K562 (cell line): ENCODE measurements around the gene TBC1D2. TPM values are rescaled to one million over a fixed set of nuclear protein-coding genes. Genes with fewer than 3 reads are reported as not detected.
A peak's percentile ranks its signal among the peaks of the same experiment; 100 is the strongest.

Source experiments
- ATAC-seq: fragments of 200-7000 bp; cut with Tn5 transposase; 3 replicates; pipeline ENCODE4 v1.9.1; 2020; ENCODE audit warnings: moderate library complexity
- BruUV-seq: library from RNA; stranded (reverse); fragments of 400-500 nt; replicated peaks from 2 replicates; lab custom pipeline; 2021; lab: Mats Ljungman, UMichigan
- CTCF ChIA-PET: fragments of 300-600 bp; formaldehyde crosslinking; extraction: SDS; loops from one replicate; lab custom pipeline; 2021; ENCODE audit warnings: low intra/inter-chr PET ratio; lab: Yijun Ruan, JAX
- POLR2A ChIA-PET: fragments of 300-600, 350-650 bp; sonication (Branson Sonifier 250); formaldehyde crosslinking; extraction: SDS; loops from one replicate; lab custom pipeline; 2021; ENCODE audit warnings: antibody characterized with exemption, inconsistent platforms; lab: Yijun Ruan, JAX
- DNase-seq, 4 experiments: peaks; one replicate each; pipeline versions ENCODE4 v3.0.0 to v3.0.0-alpha.2; 2011 to 2018; ENCODE audit warnings: low spot score in 3 of 4, mixed read lengths in 3 of 4; ENCODE audit errors: extremely low read depth in 1 of 4
- FAIRE-seq: peaks from 2 replicates; lab custom pipeline; 2011; peaks lifted over from hg19 to GRCh38; lab: Jason Lieb, UNC
- H2AFZ ChIP-seq: 2 replicates; pipeline ENCODE4 v1.6.0; 2011; ENCODE audit warnings: low read depth, low read length, control low read depth, inconsistent platforms
- H3K27ac ChIP-seq: fragments of 200-600 bp; 3 replicates; pipeline ENCODE4 v1.8.0; 2011; ENCODE audit warnings: low read depth, mild to moderate bottlenecking, control low read depth, inconsistent platforms, low read length, moderate library complexity, mixed read lengths; ENCODE audit errors: extremely low read depth
- H3K27me3 ChIP-seq, 2 experiments: fragments of 300-600 bp in 1 of 2; 2 replicates in 1 of 2; 3 replicates in 1 of 2; pipeline versions ENCODE4 v1.6.0 to v1.8.0; 2011; ENCODE audit warnings: inconsistent platforms in 2 of 2, low read length in 2 of 2, mild to moderate bottlenecking in 1 of 2, mixed read lengths in 1 of 2, moderate library complexity in 1 of 2; ENCODE audit not compliant: control insufficient read depth in 2 of 2, insufficient read depth in 2 of 2
- H3K36me3 ChIP-seq: fragments of 300-600 bp; 3 replicates; pipeline ENCODE4 v1.8.0; 2011; ENCODE audit warnings: mild to moderate bottlenecking, low read length, inconsistent platforms; ENCODE audit not compliant: control insufficient read depth, insufficient read depth
- H3K4me1 ChIP-seq, 2 experiments: fragments of 200-600 bp in 1 of 2; replicated peaks in 1 of 2; 2 replicates in 1 of 2; 3 replicates in 1 of 2; pipeline versions ENCODE4 v1.5.1 to v1.8.0; 2011; ENCODE audit warnings: inconsistent platforms in 2 of 2, low read length in 2 of 2, mild to moderate bottlenecking in 1 of 2, mixed read lengths in 1 of 2, moderate library complexity in 1 of 2; ENCODE audit not compliant: control insufficient read depth in 2 of 2, insufficient read depth in 2 of 2
- H3K4me2 ChIP-seq: 2 replicates; pipeline ENCODE4 v1.6.1; 2011; ENCODE audit warnings: low read length, control low read depth, inconsistent platforms, mixed read lengths; ENCODE audit not compliant: insufficient read depth
- H3K4me3 ChIP-seq: fragments of 200-600 bp; sonication (generic), shearing (Covaris generic); 2 replicates; pipeline ENCODE4 v1.5.1; 2016; ENCODE audit warnings: control low read depth, inconsistent platforms
- H3K79me2 ChIP-seq: fragments of 200-600 bp; 3 replicates; pipeline ENCODE4 v1.8.0; 2011; ENCODE audit warnings: low read length, inconsistent platforms; ENCODE audit not compliant: control insufficient read depth, insufficient read depth
- H3K9ac ChIP-seq, 2 experiments: 2 replicates each; pipeline versions ENCODE4 v1.6.0 to v1.6.1; 2011; ENCODE audit warnings: low read depth in 2 of 2, low read length in 2 of 2, control low read depth in 1 of 2, inconsistent platforms in 1 of 2, mild to moderate bottlenecking in 1 of 2, mixed read lengths in 1 of 2; ENCODE audit not compliant: insufficient read depth in 1 of 2
- H3K9me1 ChIP-seq: one replicate; pipeline ENCODE4 v1.6.0; 2011; ENCODE audit warnings: inconsistent platforms, mild to moderate bottlenecking, low read length, moderate library complexity; ENCODE audit not compliant: control insufficient read depth, insufficient read depth
- H3K9me3 ChIP-seq: replicated peaks from 2 replicates; pipeline ENCODE4 v1.5.1; 2011; ENCODE audit warnings: low read depth, low read length, inconsistent platforms; ENCODE audit not compliant: control insufficient read depth, insufficient read depth
- H4K20me1 ChIP-seq: replicated peaks from 2 replicates; pipeline ENCODE4 v1.6.1; 2011; ENCODE audit warnings: low read length, inconsistent platforms, mixed read lengths; ENCODE audit not compliant: control insufficient read depth, insufficient read depth
- ARID2 ChIP-seq: fragments of 450-650 bp; IDR thresholded peaks from 2 replicates; pipeline ENCODE4 v1.6.1; 2017; ENCODE audit warnings: antibody characterized with exemption, mild to moderate bottlenecking
- CREM ChIP-seq: IDR thresholded peaks from 2 replicates; pipeline ENCODE4 v1.6.1; 2014; ENCODE audit warnings: antibody characterized with exemption, low read depth
- FOXK1 ChIP-seq: sonication (generic); formaldehyde crosslinking; IDR thresholded peaks from 2 replicates; pipeline ENCODE4 v1.8.0; 2022; ENCODE audit warnings: missing genetic modification reagents, mild to moderate bottlenecking, borderline replicate concordance
- HCFC1 ChIP-seq: IDR thresholded peaks from 2 replicates; pipeline ENCODE4 v1.6.1; 2012; ENCODE audit warnings: low read depth, low read length, improper control_type of control experiment
- JUN ChIP-seq, 2 experiments: sonication (generic) in 1 of 2; formaldehyde crosslinking in 1 of 2; IDR thresholded peaks; 2 replicates each; pipeline versions ENCODE4 v1.6.1 to v1.8.0; 2012 to 2022; ENCODE audit warnings: borderline replicate concordance in 2 of 2, mild to moderate bottlenecking in 2 of 2, improper control_type of control experiment in 1 of 2, low read depth in 1 of 2, low read length in 1 of 2, missing genetic modification reagents in 1 of 2
- NFIC ChIP-seq: fragments of 450-650 bp; IDR thresholded peaks from 2 replicates; pipeline ENCODE4 v1.6.1; 2017; ENCODE audit warnings: mild to moderate bottlenecking, inconsistent platforms
- NFIX ChIP-seq: fragments of 250-450 bp; sonication (Bioruptor Pico); IDR thresholded peaks from 2 replicates; pipeline ENCODE4 v1.4.0; 2020; ENCODE audit warnings: low read depth, mild to moderate bottlenecking, moderate library complexity
- OTX1 ChIP-seq: fragments of 450-650 bp; formaldehyde crosslinking; IDR thresholded peaks from 2 replicates; pipeline ENCODE4 v1.4.0; 2022; ENCODE audit warnings: mild to moderate bottlenecking
- PPARD ChIP-seq: fragments of 250-450 bp; sonication (Bioruptor Pico); IDR thresholded peaks from 2 replicates; pipeline ENCODE4 v1.8.0; 2022; ENCODE audit warnings: inconsistent platforms, mild to moderate bottlenecking, moderate library complexity
- RB1 ChIP-seq: fragments of 450-650 bp; IDR thresholded peaks from 2 replicates; pipeline ENCODE4 v1.6.1; 2017; ENCODE audit warnings: low read depth, mild to moderate bottlenecking
- RCOR1 ChIP-seq, 2 experiments: IDR thresholded peaks; 2 replicates each; pipeline ENCODE4 v1.6.1; 2012; ENCODE audit warnings: low read depth in 2 of 2, low read length in 2 of 2, borderline replicate concordance in 1 of 2, improper control_type of control experiment in 1 of 2
- SP1 ChIP-seq: sonication (generic); formaldehyde crosslinking; IDR thresholded peaks from 2 replicates; pipeline ENCODE4 v1.8.1; 2022; ENCODE audit warnings: mild to moderate bottlenecking, missing genetic modification reagents
- TEAD4 ChIP-seq, 2 experiments: sonication (generic) in 1 of 2; formaldehyde crosslinking in 1 of 2; IDR thresholded peaks; 2 replicates each; pipeline versions ENCODE4 v1.6.1 to v1.8.0; 2012 to 2022; ENCODE audit warnings: borderline replicate concordance in 1 of 2, inconsistent platforms in 1 of 2, low read length in 1 of 2, mild to moderate bottlenecking in 1 of 2, missing genetic modification reagents in 1 of 2
- WGBS: fragments of 100-300 bp; shearing (Covaris generic); methylation state at CpG from one replicate; pipeline ENCODE4 v1.1.6; 2016; ENCODE audit warnings: low coverage, mixed read lengths; ENCODE audit not compliant: insufficient coverage; ENCODE audit errors: missing lambda C conversion rate; 5-methylcytosine and 5-hydroxymethylcytosine counted together
- in situ Hi-C: fragments of 300-500 bp; cut with MboI; formaldehyde crosslinking; loops from 4 replicates; pipeline ENCODE4 v1.15.0; 2018; ENCODE audit warnings: inconsistent platforms, mixed read lengths
- intact Hi-C: fragments of 100-400 bp; cut with micrococcal nuclease; formaldehyde crosslinking; loops from 2 replicates; pipeline ENCODE4 v1.14.2; 2022
- polyA plus RNA-seq, 8 experiments: library from polyadenylated mRNA; depleted of rRNA in 4 of 8; stranded (reverse) in 5 of 8; unstranded in 3 of 8; fragments of >200 nt; fragmentation: Nextera tagmentation in 2 of 8; fragmentation: Illumina TruSeq in 1 of 8; extraction: Ambion mirVana in 2 of 8; extraction: Trizol in 1 of 8; gene quantifications; 2 replicates each; pipeline versions ENCODE4 v1.2.1 to v1.2.3, GENCODE V29; 2011 to 2014; ENCODE audit warnings: inconsistent platforms in 1 of 8, missing spikeins in 1 of 8
- total RNA-seq, 7 experiments: library from RNA; depleted of rRNA in 6 of 7; stranded (reverse); fragments of >200 nt in 6 of 7; fragmentation: Illumina TruSeq in 2 of 7; extraction: Trizol in 2 of 7; gene quantifications; 2 replicates each; pipeline versions ENCODE4 v1.2.1 to v1.2.3, GENCODE V29; 2011 to 2021; ENCODE audit warnings: low replicate concordance in 1 of 7
- TF ChIP-seq, protein P1 (sequence below), 2 experiments: fragments of 450-650 bp in 1 of 2; sonication (generic) in 1 of 2; formaldehyde crosslinking in 1 of 2; IDR thresholded peaks in 1 of 2; conservative IDR thresholded peaks in 1 of 2; 2 replicates each; pipeline versions ENCODE4 v1.6.1 to v1.8.1; 2016 to 2023; ENCODE audit warnings: mild to moderate bottlenecking in 2 of 2, moderate library complexity in 2 of 2, inconsistent platforms in 1 of 2, missing genetic modification reagents in 1 of 2
- TF ChIP-seq, protein P2 (sequence below): sonication (generic); formaldehyde crosslinking; IDR thresholded peaks from 2 replicates; pipeline ENCODE4 v1.4.0; 2020; ENCODE audit warnings: mild to moderate bottlenecking, missing genetic modification reagents

TBC1D2 gene
- total and polyA plus RNA-seq, 9 of the 15 experiments (the other 6 are each of a cell fraction or from before 2014, with no cell fraction given), result 0.10 to 7.0 (median 2.5) TPM

- Histone ChIP-seq H3K36me3 (no peaks in the 10 kb centered on the region), H3K9me3 (no peaks in the 10 kb centered on the region), H3K4me1 (peaks cover 0 to 6% of the 10 kb centered on the region in 2 experiments; a peak in 2 of 5 replicates), H3K27ac (no peak overlapping the region), H3K9ac (no peak overlapping the region), H3K9me1 (no peaks in the 10 kb centered on the region), H3K4me2 (no peak overlapping the region), H3K4me3 (no peak overlapping the region), H4K20me1 (no peaks in the 10 kb centered on the region), H3K79me2 (no peaks in the 10 kb centered on the region), H2AFZ (peak overlapping the region; percentile 48), H3K27me3 (no peaks in the 10 kb centered on the region)
- in situ Hi-C loops, result loop anchor here (5.0 to 25.0 kb wide), 3 partner anchors 56 to 351 kb away; partner anchors contain the start of genes TRIM14 and TRMO
- peak; percentile 98 for FAIRE-seq
- CTCF ChIA-PET, result interaction anchor here (1.1 to 3.2 kb wide), 8 partner anchors 58 to 373 kb away, joined by 3 to 36 read pairs (median 4); partner anchors contain the start of genes CORO2A and TRIM14
- no TSS peak for BruUV-seq
- DNase-seq, result peak; percentile 76 to 91 (median 79)
- WGBS, result 30% methylated on average over 8 of the region's 8 CpGs
- intact Hi-C loops, result loop anchor here (1.0 kb wide), 4 partner anchors 58 to 340 kb away; no protein-coding TSS in a partner anchor
- POLR2A ChIA-PET, result interaction anchor here (0.7 to 1.5 kb wide), 5 partner anchors 8 to 212 kb away, joined by 3 read pairs; no protein-coding TSS in a partner anchor
- peak; percentile 99 for ATAC-seq
- no peak for TF ChIP-seq FOXK1 (CRISPR knock-in tag)
- 0 out of 2 replicates have a peak, but pooled peaks have one; percentile 22 for TF ChIP-seq OTX1 (CRISPR knock-in tag)
- TF ChIP-seq JUN (IDR thresholded peaks at IDR 0.05; ENCODE audit: borderline replicate concordance, low read depth, low read length), result no peak
- no peak for TF ChIP-seq JUN (CRISPR knock-in tag; IDR thresholded peaks at IDR 0.05; ENCODE audit: borderline replicate concordance)
- peak; percentile 55 for TF ChIP-seq SP1 (CRISPR knock-in tag)
- TF ChIP-seq, protein P1, sequence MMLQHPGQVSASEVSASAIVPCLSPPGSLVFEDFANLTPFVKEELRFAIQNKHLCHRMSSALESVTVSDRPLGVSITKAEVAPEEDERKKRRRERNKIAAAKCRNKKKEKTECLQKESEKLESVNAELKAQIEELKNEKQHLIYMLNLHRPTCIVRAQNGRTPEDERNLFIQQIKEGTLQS (IDR thresholded peaks at IDR 0.05), result no peak
- TF ChIP-seq, protein P1 (CRISPR knock-in tag; conservative IDR thresholded peaks at IDR 0.05), result 0 out of 2 replicates have a peak, but pooled peaks have one; percentile 23
- TF ChIP-seq TEAD4 (IDR thresholded peaks at IDR 0.05; ENCODE audit: low read length), result peak; percentile 35; the same call in 1 of the 2 replicates
- TF ChIP-seq TEAD4 (CRISPR knock-in tag; IDR thresholded peaks at IDR 0.05; ENCODE audit: borderline replicate concordance), result no peak
- peak; percentile 74 for TF ChIP-seq RB1
- TF ChIP-seq NFIC, result peak; percentile 12; the same call in 1 of the 2 replicates
- TF ChIP-seq, protein P2, sequence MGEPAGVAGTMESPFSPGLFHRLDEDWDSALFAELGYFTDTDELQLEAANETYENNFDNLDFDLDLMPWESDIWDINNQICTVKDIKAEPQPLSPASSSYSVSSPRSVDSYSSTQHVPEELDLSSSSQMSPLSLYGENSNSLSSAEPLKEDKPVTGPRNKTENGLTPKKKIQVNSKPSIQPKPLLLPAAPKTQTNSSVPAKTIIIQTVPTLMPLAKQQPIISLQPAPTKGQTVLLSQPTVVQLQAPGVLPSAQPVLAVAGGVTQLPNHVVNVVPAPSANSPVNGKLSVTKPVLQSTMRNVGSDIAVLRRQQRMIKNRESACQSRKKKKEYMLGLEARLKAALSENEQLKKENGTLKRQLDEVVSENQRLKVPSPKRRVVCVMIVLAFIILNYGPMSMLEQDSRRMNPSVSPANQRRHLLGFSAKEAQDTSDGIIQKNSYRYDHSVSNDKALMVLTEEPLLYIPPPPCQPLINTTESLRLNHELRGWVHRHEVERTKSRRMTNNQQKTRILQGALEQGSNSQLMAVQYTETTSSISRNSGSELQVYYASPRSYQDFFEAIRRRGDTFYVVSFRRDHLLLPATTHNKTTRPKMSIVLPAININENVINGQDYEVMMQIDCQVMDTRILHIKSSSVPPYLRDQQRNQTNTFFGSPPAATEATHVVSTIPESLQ (CRISPR knock-in tag), result peak; percentile 57; the same call in 1 of the 2 replicates
- no peak for TF ChIP-seq HCFC1
- TF ChIP-seq ARID2, result peak; percentile 94
- TF ChIP-seq PPARD, result no peak
- TF ChIP-seq NFIX (CRISPR knock-in tag), result no peak
- peak in 1 of 2 experiments; percentile 15; a peak in 1 of 4 replicates for TF ChIP-seq RCOR1 (IDR thresholded peaks at IDR 0.05; ENCODE audit: borderline replicate concordance in 1 of 2, low read depth in 2 of 2, low read length in 2 of 2)
- peak; percentile 13; the same call in 1 of the 2 replicates for TF ChIP-seq CREM
These were observed 8.3 kb upstream of the TBC1D2 start for GRCh38 chr9:98263482-98264357.
